K562 (cell line): Measurements from ENCODE around the gene MDM1. TPM values are rescaled to one million over a fixed set of nuclear protein-coding genes. Genes with fewer than 3 reads are reported as not detected.
A peak's percentile ranks its signal among the peaks of the same experiment; 100 is the strongest.

ENCODE experiments used
- CBFA2T3 ChIP-seq: fragments of 450-650 bp; IDR thresholded peaks from 2 replicates; pipeline ENCODE4 v1.6.1; 2017
- EHMT2 ChIP-seq: fragments of 450-650 bp; IDR thresholded peaks from 2 replicates; pipeline ENCODE4 v1.6.1; 2018; ENCODE audit warnings: antibody characterized with exemption
- ETV5 ChIP-seq: sonication (generic); formaldehyde crosslinking; IDR thresholded peaks from 2 replicates; pipeline ENCODE4 v1.4.0; 2020; ENCODE audit warnings: low read depth, mild to moderate bottlenecking, missing genetic modification reagents
- FOXJ3 ChIP-seq: sonication (generic); formaldehyde crosslinking; IDR thresholded peaks from 2 replicates; pipeline ENCODE4 v1.4.0; 2020; ENCODE audit warnings: mild to moderate bottlenecking, missing genetic modification reagents
- GABPA ChIP-seq: fragments of 200-800 bp; sonication (Bioruptor generic); conservative IDR thresholded peaks from 2 replicates; pipeline ENCODE4 v1.6.1; 2016; ENCODE audit warnings: low read depth, missing genetic modification characterization, missing compliant biosample characterization
- ZNF253 ChIP-seq: fragments of 250-450 bp; sonication (Bioruptor Pico); conservative IDR thresholded peaks from 2 replicates; pipeline ENCODE4 v1.6.1; 2021; ENCODE audit warnings: mild to moderate bottlenecking
- ZNF445 ChIP-seq: fragments of 250-450 bp; sonication (Bioruptor Pico); IDR thresholded peaks from 2 replicates; pipeline ENCODE4 v1.4.0; 2020; ENCODE audit warnings: low read depth, mild to moderate bottlenecking, moderate library complexity
- polyA plus RNA-seq, 8 experiments: library from polyadenylated mRNA; depleted of rRNA in 4 of 8; stranded (reverse) in 5 of 8; unstranded in 3 of 8; fragments of >200 nt; fragmentation: Nextera tagmentation in 2 of 8; fragmentation: Illumina TruSeq in 1 of 8; extraction: Ambion mirVana in 2 of 8; extraction: Trizol in 1 of 8; gene quantifications; 2 replicates each; pipeline versions ENCODE4 v1.2.1 to v1.2.3, GENCODE V29; 2011 to 2014; ENCODE audit warnings: inconsistent platforms in 1 of 8, missing spikeins in 1 of 8
- total RNA-seq, 7 experiments: library from RNA; depleted of rRNA in 6 of 7; stranded (reverse); fragments of >200 nt in 6 of 7; fragmentation: Illumina TruSeq in 2 of 7; extraction: Trizol in 2 of 7; gene quantifications; 2 replicates each; pipeline versions ENCODE4 v1.2.1 to v1.2.3, GENCODE V29; 2011 to 2021; ENCODE audit warnings: low replicate concordance in 1 of 7
- TF ChIP-seq, protein P1 (sequence below), 2 experiments: fragments of 200-800 bp in 1 of 2; sonication (Bioruptor generic) in 1 of 2; sonication (generic) in 1 of 2; formaldehyde crosslinking in 1 of 2; IDR thresholded peaks in 1 of 2; conservative IDR thresholded peaks in 1 of 2; 2 replicates each; pipeline versions ENCODE4 v1.5.0 to v1.6.1; 2016 to 2020; ENCODE audit warnings: missing compliant biosample characterization in 1 of 2, missing genetic modification characterization in 1 of 2, missing genetic modification reagents in 1 of 2
- TF ChIP-seq, protein P2 (sequence below): fragments of 450-650 bp; IDR thresholded peaks from 2 replicates; pipeline ENCODE4 v1.6.1; 2014; ENCODE audit warnings: low read depth, mild to moderate bottlenecking, moderate library complexity, borderline replicate concordance
- TF ChIP-seq, protein P3 (sequence below), 2 experiments: IDR thresholded peaks; 2 replicates each; pipeline ENCODE4 v1.6.1; 2011; ENCODE audit warnings: borderline replicate concordance in 1 of 2, control low read depth in 1 of 2, low read depth in 1 of 2, low read length in 1 of 2, mild to moderate bottlenecking in 1 of 2, mixed read lengths in 1 of 2, moderate library complexity in 1 of 2; ENCODE audit not compliant: insufficient read depth in 1 of 2, insufficient read length in 1 of 2, poor library complexity in 1 of 2, severe bottlenecking in 1 of 2; ENCODE audit errors: extremely low read depth in 1 of 2
- TF ChIP-seq, protein P4 (sequence below): fragments of 250-450 bp; sonication (Bioruptor Pico); IDR thresholded peaks from 2 replicates; pipeline ENCODE4 v1.5.0; 2021; ENCODE audit warnings: mild to moderate bottlenecking, borderline replicate concordance
- TF ChIP-seq, protein P5 (sequence below): fragments of 250-450 bp; sonication (Bioruptor Pico); IDR thresholded peaks from 2 replicates; pipeline ENCODE4 v1.4.0; 2020

MDM1 gene
- total and polyA plus RNA-seq, 9 of the 15 experiments (the other 6 are each of a cell fraction or from before 2014, with no cell fraction given): 7.5 to 16.8 (median 13.1) TPM

DNA sequence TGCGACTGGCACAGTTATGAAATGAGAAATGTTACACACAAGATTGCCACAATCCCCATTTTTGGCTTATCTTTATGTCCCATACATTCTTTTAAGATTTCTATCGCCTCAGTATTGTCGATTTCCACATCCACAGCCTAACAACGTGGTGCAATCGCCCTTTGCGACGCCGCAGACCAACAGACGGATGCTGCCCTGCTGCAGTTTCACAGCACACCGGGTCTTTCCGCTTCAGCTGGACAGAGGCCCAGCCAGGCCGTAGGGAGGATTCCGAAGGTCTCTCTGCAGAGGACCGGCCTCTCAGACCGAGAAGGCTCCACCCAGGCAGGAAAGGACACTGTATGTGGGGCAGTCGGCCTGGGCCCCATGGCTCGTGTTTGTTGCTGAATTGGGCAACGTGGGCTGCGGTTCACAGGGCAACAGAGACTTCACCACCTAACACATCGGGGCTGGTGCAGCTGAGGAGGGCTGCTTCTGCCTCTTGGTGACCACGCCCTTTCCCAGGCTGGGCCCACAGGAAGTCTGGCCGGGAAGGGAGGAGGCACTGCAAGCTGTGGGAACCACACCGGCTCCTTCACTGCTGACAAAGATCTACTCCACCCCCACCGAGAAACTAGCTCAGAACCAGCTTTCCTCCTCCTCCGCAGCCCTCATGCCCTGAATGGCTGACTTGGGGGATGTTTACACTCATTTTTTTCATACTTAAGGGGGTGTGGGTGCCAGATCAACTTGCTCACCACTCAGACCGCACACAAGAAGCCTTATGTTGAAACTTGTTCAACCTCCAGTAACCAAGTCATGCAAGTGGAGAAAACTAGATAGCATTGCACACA lies 32.9 kb upstream of the MDM1 start (continued):
- no peak for TF ChIP-seq ZNF445
- TF ChIP-seq GABPA: peak; percentile 78
- TF ChIP-seq, protein P1, sequence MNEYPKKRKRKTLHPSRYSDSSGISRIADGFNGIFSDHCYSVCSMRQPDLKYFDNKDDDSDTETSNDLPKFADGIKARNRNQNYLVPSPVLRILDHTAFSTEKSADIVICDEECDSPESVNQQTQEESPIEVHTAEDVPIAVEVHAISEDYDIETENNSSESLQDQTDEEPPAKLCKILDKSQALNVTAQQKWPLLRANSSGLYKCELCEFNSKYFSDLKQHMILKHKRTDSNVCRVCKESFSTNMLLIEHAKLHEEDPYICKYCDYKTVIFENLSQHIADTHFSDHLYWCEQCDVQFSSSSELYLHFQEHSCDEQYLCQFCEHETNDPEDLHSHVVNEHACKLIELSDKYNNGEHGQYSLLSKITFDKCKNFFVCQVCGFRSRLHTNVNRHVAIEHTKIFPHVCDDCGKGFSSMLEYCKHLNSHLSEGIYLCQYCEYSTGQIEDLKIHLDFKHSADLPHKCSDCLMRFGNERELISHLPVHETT (CRISPR knock-in tag; conservative IDR thresholded peaks at IDR 0.05 in 1 of 2, IDR thresholded peaks at IDR 0.05 in 1 of 2): 0 out of 4 replicates have a peak, but pooled peaks of 1 of the 2 experiments have one; percentile 21
- TF ChIP-seq FOXJ3 (CRISPR knock-in tag): 0 out of 2 replicates have a peak, but pooled peaks have one; percentile 37
- peak; percentile 35; the same call in 1 of the 2 replicates for TF ChIP-seq EHMT2
- TF ChIP-seq, protein P2, sequence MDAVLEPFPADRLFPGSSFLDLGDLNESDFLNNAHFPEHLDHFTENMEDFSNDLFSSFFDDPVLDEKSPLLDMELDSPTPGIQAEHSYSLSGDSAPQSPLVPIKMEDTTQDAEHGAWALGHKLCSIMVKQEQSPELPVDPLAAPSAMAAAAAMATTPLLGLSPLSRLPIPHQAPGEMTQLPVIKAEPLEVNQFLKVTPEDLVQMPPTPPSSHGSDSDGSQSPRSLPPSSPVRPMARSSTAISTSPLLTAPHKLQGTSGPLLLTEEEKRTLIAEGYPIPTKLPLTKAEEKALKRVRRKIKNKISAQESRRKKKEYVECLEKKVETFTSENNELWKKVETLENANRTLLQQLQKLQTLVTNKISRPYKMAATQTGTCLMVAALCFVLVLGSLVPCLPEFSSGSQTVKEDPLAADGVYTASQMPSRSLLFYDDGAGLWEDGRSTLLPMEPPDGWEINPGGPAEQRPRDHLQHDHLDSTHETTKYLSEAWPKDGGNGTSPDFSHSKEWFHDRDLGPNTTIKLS: 0 out of 2 replicates have a peak, but pooled peaks have one; percentile 67
- TF ChIP-seq ZNF253: no peak
- TF ChIP-seq, protein P3, sequence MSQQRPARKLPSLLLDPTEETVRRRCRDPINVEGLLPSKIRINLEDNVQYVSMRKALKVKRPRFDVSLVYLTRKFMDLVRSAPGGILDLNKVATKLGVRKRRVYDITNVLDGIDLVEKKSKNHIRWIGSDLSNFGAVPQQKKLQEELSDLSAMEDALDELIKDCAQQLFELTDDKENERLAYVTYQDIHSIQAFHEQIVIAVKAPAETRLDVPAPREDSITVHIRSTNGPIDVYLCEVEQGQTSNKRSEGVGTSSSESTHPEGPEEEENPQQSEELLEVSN (IDR thresholded peaks at IDR 0.05; ENCODE audit: borderline replicate concordance in 1 of 2, extremely low read depth in 1 of 2, insufficient read depth in 1 of 2, insufficient read length in 1 of 2, low read depth in 1 of 2, low read length in 1 of 2, poor library complexity in 1 of 2, severe bottlenecking in 1 of 2): peak; percentile 46 to 57
- TF ChIP-seq ETV5 (CRISPR knock-in tag): peak; percentile 92; the same call in 1 of the 2 replicates
- TF ChIP-seq, protein P4, sequence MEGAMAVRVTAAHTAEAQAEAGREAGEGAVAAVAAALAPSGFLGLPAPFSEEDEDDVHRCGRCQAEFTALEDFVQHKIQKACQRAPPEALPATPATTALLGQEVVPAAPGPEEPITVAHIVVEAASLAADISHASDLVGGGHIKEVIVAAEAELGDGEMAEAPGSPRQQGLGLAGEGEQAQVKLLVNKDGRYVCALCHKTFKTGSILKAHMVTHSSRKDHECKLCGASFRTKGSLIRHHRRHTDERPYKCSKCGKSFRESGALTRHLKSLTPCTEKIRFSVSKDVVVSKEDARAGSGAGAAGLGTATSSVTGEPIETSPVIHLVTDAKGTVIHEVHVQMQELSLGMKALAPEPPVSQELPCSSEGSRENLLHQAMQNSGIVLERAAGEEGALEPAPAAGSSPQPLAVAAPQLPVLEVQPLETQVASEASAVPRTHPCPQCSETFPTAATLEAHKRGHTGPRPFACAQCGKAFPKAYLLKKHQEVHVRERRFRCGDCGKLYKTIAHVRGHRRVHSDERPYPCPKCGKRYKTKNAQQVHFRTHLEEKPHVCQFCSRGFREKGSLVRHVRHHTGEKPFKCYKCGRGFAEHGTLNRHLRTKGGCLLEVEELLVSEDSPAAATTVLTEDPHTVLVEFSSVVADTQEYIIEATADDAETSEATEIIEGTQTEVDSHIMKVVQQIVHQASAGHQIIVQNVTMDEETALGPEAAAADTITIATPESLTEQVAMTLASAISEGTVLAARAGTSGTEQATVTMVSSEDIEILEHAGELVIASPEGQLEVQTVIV: peak; percentile 87
- TF ChIP-seq, protein P5, sequence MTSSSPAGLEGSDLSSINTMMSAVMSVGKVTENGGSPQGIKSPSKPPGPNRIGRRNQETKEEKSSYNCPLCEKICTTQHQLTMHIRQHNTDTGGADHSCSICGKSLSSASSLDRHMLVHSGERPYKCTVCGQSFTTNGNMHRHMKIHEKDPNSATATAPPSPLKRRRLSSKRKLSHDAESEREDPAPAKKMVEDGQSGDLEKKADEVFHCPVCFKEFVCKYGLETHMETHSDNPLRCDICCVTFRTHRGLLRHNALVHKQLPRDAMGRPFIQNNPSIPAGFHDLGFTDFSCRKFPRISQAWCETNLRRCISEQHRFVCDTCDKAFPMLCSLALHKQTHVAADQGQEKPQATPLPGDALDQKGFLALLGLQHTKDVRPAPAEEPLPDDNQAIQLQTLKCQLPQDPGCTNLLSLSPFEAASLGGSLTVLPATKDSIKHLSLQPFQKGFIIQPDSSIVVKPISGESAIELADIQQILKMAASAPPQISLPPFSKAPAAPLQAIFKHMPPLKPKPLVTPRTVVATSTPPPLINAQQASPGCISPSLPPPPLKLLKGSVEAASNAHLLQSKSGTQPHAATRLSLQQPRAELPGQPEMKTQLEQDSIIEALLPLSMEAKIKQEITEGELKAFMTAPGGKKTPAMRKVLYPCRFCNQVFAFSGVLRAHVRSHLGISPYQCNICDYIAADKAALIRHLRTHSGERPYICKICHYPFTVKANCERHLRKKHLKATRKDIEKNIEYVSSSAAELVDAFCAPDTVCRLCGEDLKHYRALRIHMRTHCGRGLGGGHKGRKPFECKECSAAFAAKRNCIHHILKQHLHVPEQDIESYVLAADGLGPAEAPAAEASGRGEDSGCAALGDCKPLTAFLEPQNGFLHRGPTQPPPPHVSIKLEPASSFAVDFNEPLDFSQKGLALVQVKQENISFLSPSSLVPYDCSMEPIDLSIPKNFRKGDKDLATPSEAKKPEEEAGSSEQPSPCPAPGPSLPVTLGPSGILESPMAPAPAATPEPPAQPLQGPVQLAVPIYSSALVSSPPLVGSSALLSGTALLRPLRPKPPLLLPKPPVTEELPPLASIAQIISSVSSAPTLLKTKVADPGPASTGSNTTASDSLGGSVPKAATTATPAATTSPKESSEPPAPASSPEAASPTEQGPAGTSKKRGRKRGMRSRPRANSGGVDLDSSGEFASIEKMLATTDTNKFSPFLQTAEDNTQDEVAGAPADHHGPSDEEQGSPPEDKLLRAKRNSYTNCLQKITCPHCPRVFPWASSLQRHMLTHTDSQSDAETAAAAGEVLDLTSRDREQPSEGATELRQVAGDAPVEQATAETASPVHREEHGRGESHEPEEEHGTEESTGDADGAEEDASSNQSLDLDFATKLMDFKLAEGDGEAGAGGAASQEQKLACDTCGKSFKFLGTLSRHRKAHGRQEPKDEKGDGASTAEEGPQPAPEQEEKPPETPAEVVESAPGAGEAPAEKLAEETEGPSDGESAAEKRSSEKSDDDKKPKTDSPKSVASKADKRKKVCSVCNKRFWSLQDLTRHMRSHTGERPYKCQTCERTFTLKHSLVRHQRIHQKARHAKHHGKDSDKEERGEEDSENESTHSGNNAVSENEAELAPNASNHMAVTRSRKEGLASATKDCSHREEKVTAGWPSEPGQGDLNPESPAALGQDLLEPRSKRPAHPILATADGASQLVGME (CRISPR knock-in tag): peak; percentile 68; the same call in 1 of the 2 replicates
- TF ChIP-seq CBFA2T3: peak; percentile 66
